Cardiac muscle cell (in vitro differentiated cells and primary cell): Measurements from ENCODE around the gene MYLK4. TPM values are rescaled to one million over a fixed set of nuclear protein-coding genes. Genes with fewer than 3 reads are reported as not detected.

ENCODE experiments used
- DNase-seq, 2 donors: peaks; one replicate each; pipeline versions ENCODE4 v3.0.0 to v3.0.0-alpha.2; 2010 to 2017; ENCODE audit warnings: low read depth in 1 of 2, low spot score in 1 of 2
- H3K27ac ChIP-seq: fragments of 200-600 bp; sonication (generic); 2 replicates; pipeline ENCODE4 v1.5.1; 2016
- H3K27me3 ChIP-seq: fragments of 200-600 bp; sonication (generic); 2 replicates; pipeline ENCODE4 v1.6.0; 2016; ENCODE audit warnings: control low read depth
- H3K36me3 ChIP-seq: fragments of 200-600 bp; sonication (generic); 2 replicates; pipeline ENCODE4 v1.5.1; 2016; ENCODE audit warnings: control low read depth
- H3K4me1 ChIP-seq: fragments of 200-600 bp; sonication (generic); 2 replicates; pipeline ENCODE4 v1.8.1; 2017; ENCODE audit warnings: low read depth, mild to moderate bottlenecking, mixed run types
- H3K4me3 ChIP-seq: fragments of 200-600 bp; sonication (generic); 2 replicates; pipeline ENCODE4 v1.5.1; 2016; ENCODE audit warnings: mild to moderate bottlenecking
- H3K9me3 ChIP-seq: fragments of 200-600 bp; sonication (generic); 2 replicates; pipeline ENCODE4 v1.5.1; 2017; ENCODE audit warnings: low read depth, mild to moderate bottlenecking, control low read depth
- CTCF ChIP-seq: IDR thresholded peaks from 2 replicates; pipeline ENCODE4 v1.5.1; 2012; ENCODE audit warnings: low read depth, mild to moderate bottlenecking, low read length
- polyA plus RNA-seq: library from polyadenylated mRNA; unstranded; fragments of >200 nt; fragmentation: Nextera tagmentation; extraction: Ambion mirVana; gene quantifications from 2 replicates; pipeline ENCODE4 v1.2.1, GENCODE V29; 2016
- total RNA-seq: library from RNA; depleted of rRNA; stranded (reverse); fragments of >200 nt; gene quantifications from 2 replicates; pipeline ENCODE4 v1.2.3, GENCODE V29; 2016

MYLK4 gene
- total and polyA plus RNA-seq, 2 experiments from 2014 or later = 0.23 to 0.69 TPM

- no peak overlapping the region for H3K4me3 ChIP-seq
Observed at GRCh38 chr6:2725999-2726567, 24.6 kb downstream of the MYLK4 start.

GRCh38 chr6:2725364-2725988, 25.2 kb downstream of the MYLK4 start:
- no peak for TF ChIP-seq CTCF
- Histone ChIP-seq H3K27me3 (no peaks in the 10 kb centered on the region), H3K27ac (peak overlapping the region; percentile 47), H3K9me3 (no peaks in the 10 kb centered on the region), H3K4me3 (no peak overlapping the region), H3K36me3 (no peaks in the 10 kb centered on the region), H3K4me1 (peaks cover 22% of the 10 kb centered on the region)
- DNase-seq = no peak

More at GRCh38 chr6:2725999-2726567, 24.6 kb downstream of the MYLK4 start:
- H3K36me3 ChIP-seq = no peaks in the 10 kb centered on the region
- no peaks in the 10 kb centered on the region for H3K27me3 ChIP-seq
- no peaks in the 10 kb centered on the region for H3K9me3 ChIP-seq
- no peak for TF ChIP-seq CTCF
- peaks cover 28% of the 10 kb centered on the region for H3K4me1 ChIP-seq
- peak overlapping the region; percentile 47 for H3K27ac ChIP-seq
- peak in 1 of 2 donors; percentile 90 for DNase-seq

- H3K27me3 ChIP-seq = no peaks in the 10 kb centered on the region
- H3K36me3 ChIP-seq = no peaks in the 10 kb centered on the region
- H3K4me3 ChIP-seq = no peak overlapping the region
- no peak for TF ChIP-seq CTCF
- H3K9me3 ChIP-seq = no peaks in the 10 kb centered on the region
- H3K27ac ChIP-seq = no peak overlapping the region
- H3K4me1 ChIP-seq = peaks cover 9% of the 10 kb centered on the region
- DNase-seq = no peak
Observed at GRCh38 chr6:2721219-2721618, 29.5 kb downstream of the MYLK4 start.

- no peaks in the 10 kb centered on the region for H3K36me3 ChIP-seq
- DNase-seq = peak in 1 of 2 donors; percentile 70
- H3K4me1 ChIP-seq = no peaks in the 10 kb centered on the region
- no peaks in the 10 kb centered on the region for H3K27me3 ChIP-seq
- no peak overlapping the region for H3K4me3 ChIP-seq
- no peaks in the 10 kb centered on the region for H3K9me3 ChIP-seq
- H3K27ac ChIP-seq = no peak overlapping the region
- TF ChIP-seq CTCF = no peak
Observed at GRCh38 chr6:2719093-2719455, 31.6 kb downstream of the MYLK4 start.

GRCh38 chr6:2718334-2719092, 32.2 kb downstream of the MYLK4 start:
- no peak for TF ChIP-seq CTCF
- no peak overlapping the region for H3K27ac ChIP-seq
- no peaks in the 10 kb centered on the region for H3K9me3 ChIP-seq
- H3K27me3 ChIP-seq = no peaks in the 10 kb centered on the region
- peak in 1 of 2 donors; percentile 59 for DNase-seq
- no peaks in the 10 kb centered on the region for H3K36me3 ChIP-seq
- no peak overlapping the region for H3K4me3 ChIP-seq
- no peaks in the 10 kb centered on the region for H3K4me1 ChIP-seq
